ENCODE results near the gene VPS26C.

Gene VPS26C

DNA sequence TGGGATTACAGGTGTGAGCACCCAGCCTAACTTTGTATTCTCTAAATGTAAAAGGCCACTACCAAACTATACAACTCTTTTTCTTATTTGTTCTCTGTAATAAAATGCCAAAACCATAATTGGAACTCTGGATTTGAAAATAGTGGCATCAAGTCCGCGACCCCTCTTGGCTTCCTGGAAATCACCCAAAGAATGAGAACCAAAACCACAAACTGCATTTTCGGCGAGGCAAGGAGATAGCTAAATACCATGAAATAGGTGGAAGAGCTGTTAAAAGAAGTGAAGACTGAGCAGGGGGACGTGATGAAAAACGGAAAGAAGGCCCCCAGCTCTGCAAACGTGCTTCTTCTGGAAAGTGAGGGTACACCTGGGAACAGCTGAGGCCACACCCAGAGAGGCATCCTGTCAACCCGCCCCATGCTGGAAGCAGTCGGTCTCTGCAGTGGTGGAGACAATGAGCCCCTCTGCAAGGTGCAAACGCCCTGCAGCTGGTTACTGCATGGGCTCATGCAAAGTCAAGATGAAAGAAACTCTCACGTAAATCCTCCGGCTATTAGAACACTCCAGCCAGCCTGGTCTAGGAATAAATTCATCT is 22.5 kb downstream of the VPS26C start:
- TF ChIP-seq GLIS3 (CRISPR knock-in tag; IDR thresholded peaks at IDR 0.05) (no peak), ESRRG (CRISPR knock-in tag; IDR thresholded peaks at IDR 0.05) (no peak), SNAI2 (CRISPR knock-in tag; IDR thresholded peaks at IDR 0.05) (no peak), TCF4 (CRISPR knock-in tag; IDR thresholded peaks at IDR 0.05; ENCODE audit: borderline replicate concordance) (no peak), ZNF8 (CRISPR knock-in tag; IDR thresholded peaks at IDR 0.05) (no peak), ZFP3 (CRISPR knock-in tag; IDR thresholded peaks at IDR 0.05) (no peak), ISL1 (CRISPR knock-in tag; IDR thresholded peaks at IDR 0.05) (no peak), ARNTL (CRISPR knock-in tag; IDR thresholded peaks at IDR 0.05; ENCODE audit: borderline replicate concordance, low read depth) (no peak), ZNF565 (CRISPR knock-in tag; conservative IDR thresholded peaks at IDR 0.05; ENCODE audit: low read depth) (no peak), CSDC2 (CRISPR knock-in tag; IDR thresholded peaks at IDR 0.05) (no peak), RARB (CRISPR knock-in tag; IDR thresholded peaks at IDR 0.05) (no peak), TOX (CRISPR knock-in tag; IDR thresholded peaks at IDR 0.05; ENCODE audit: borderline replicate concordance) (no peak), PPARA (CRISPR knock-in tag; IDR thresholded peaks at IDR 0.05; ENCODE audit: borderline replicate concordance) (no peak), ZC3H10 (CRISPR knock-in tag; IDR thresholded peaks at IDR 0.05) (no peak), ZFP30 (CRISPR knock-in tag; IDR thresholded peaks at IDR 0.05) (no peak)
- TF ChIP-seq, protein P1, sequence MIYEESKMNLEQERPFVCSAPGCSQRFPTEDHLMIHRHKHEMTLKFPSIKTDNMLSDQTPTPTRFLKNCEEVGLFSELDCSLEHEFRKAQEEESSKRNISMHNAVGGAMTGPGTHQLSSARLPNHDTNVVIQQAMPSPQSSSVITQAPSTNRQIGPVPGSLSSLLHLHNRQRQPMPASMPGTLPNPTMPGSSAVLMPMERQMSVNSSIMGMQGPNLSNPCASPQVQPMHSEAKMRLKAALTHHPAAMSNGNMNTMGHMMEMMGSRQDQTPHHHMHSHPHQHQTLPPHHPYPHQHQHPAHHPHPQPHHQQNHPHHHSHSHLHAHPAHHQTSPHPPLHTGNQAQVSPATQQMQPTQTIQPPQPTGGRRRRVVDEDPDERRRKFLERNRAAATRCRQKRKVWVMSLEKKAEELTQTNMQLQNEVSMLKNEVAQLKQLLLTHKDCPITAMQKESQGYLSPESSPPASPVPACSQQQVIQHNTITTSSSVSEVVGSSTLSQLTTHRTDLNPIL (CRISPR knock-in tag; IDR thresholded peaks at IDR 0.05; ENCODE audit: low read depth), result no peak
- TF ChIP-seq, protein P2, sequence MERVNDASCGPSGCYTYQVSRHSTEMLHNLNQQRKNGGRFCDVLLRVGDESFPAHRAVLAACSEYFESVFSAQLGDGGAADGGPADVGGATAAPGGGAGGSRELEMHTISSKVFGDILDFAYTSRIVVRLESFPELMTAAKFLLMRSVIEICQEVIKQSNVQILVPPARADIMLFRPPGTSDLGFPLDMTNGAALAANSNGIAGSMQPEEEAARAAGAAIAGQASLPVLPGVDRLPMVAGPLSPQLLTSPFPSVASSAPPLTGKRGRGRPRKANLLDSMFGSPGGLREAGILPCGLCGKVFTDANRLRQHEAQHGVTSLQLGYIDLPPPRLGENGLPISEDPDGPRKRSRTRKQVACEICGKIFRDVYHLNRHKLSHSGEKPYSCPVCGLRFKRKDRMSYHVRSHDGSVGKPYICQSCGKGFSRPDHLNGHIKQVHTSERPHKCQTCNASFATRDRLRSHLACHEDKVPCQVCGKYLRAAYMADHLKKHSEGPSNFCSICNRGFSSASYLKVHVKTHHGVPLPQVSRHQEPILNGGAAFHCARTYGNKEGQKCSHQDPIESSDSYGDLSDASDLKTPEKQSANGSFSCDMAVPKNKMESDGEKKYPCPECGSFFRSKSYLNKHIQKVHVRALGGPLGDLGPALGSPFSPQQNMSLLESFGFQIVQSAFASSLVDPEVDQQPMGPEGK (CRISPR knock-in tag; IDR thresholded peaks at IDR 0.05; ENCODE audit: borderline replicate concordance), result no peak
- ATAC-seq, result no peak; the same call in 2 of the 3 replicates

DNA sequence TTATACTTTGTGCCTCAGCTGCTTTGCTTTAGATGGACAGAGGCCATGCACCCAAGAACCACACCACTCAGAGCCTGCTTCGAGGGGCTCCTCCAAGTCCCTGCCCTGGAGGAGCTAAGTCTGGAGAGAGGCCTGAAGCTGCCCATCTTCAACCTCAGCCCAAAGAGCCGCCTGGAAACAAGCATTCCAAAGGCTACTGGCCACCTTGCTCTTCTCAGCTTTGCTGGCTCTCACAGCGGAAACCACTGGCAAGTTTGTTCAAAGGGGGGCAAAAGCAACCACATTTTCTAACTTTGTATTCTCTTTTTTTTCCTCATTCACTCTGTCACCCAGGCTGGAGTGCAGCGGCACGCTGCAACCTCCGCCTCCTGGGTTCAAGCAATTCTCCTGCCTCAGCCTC is 23.2 kb downstream of the VPS26C start:
- TF ChIP-seq PPARA (CRISPR knock-in tag; IDR thresholded peaks at IDR 0.05; ENCODE audit: borderline replicate concordance) (no peak), GLIS3 (CRISPR knock-in tag; IDR thresholded peaks at IDR 0.05) (no peak), ZNF70 (CRISPR knock-in tag; IDR thresholded peaks at IDR 0.05) (no peak), ARNTL (CRISPR knock-in tag; IDR thresholded peaks at IDR 0.05; ENCODE audit: borderline replicate concordance, low read depth) (no peak), ESRRG (CRISPR knock-in tag; IDR thresholded peaks at IDR 0.05) (no peak), ZNF565 (CRISPR knock-in tag; conservative IDR thresholded peaks at IDR 0.05; ENCODE audit: low read depth) (no peak), SNAI2 (CRISPR knock-in tag; IDR thresholded peaks at IDR 0.05) (no peak)
- TF ChIP-seq, protein P3, sequence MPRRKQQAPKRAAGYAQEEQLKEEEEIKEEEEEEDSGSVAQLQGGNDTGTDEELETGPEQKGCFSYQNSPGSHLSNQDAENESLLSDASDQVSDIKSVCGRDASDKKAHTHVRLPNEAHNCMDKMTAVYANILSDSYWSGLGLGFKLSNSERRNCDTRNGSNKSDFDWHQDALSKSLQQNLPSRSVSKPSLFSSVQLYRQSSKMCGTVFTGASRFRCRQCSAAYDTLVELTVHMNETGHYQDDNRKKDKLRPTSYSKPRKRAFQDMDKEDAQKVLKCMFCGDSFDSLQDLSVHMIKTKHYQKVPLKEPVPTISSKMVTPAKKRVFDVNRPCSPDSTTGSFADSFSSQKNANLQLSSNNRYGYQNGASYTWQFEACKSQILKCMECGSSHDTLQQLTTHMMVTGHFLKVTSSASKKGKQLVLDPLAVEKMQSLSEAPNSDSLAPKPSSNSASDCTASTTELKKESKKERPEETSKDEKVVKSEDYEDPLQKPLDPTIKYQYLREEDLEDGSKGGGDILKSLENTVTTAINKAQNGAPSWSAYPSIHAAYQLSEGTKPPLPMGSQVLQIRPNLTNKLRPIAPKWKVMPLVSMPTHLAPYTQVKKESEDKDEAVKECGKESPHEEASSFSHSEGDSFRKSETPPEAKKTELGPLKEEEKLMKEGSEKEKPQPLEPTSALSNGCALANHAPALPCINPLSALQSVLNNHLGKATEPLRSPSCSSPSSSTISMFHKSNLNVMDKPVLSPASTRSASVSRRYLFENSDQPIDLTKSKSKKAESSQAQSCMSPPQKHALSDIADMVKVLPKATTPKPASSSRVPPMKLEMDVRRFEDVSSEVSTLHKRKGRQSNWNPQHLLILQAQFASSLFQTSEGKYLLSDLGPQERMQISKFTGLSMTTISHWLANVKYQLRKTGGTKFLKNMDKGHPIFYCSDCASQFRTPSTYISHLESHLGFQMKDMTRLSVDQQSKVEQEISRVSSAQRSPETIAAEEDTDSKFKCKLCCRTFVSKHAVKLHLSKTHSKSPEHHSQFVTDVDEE (CRISPR knock-in tag; IDR thresholded peaks at IDR 0.05), result no peak
- TF ChIP-seq, protein P2 (CRISPR knock-in tag; IDR thresholded peaks at IDR 0.05; ENCODE audit: borderline replicate concordance), result no peak
- TF ChIP-seq, protein P4, sequence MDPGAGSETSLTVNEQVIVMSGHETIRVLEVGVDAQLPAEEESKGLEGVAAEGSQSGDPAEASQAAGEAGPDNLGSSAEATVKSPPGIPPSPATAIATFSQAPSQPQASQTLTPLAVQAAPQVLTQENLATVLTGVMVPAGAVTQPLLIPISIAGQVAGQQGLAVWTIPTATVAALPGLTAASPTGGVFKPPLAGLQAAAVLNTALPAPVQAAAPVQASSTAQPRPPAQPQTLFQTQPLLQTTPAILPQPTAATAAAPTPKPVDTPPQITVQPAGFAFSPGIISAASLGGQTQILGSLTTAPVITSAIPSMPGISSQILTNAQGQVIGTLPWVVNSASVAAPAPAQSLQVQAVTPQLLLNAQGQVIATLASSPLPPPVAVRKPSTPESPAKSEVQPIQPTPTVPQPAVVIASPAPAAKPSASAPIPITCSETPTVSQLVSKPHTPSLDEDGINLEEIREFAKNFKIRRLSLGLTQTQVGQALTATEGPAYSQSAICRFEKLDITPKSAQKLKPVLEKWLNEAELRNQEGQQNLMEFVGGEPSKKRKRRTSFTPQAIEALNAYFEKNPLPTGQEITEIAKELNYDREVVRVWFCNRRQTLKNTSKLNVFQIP (CRISPR knock-in tag; IDR thresholded peaks at IDR 0.05; ENCODE audit: borderline replicate concordance, low read depth), result no peak

DNA sequence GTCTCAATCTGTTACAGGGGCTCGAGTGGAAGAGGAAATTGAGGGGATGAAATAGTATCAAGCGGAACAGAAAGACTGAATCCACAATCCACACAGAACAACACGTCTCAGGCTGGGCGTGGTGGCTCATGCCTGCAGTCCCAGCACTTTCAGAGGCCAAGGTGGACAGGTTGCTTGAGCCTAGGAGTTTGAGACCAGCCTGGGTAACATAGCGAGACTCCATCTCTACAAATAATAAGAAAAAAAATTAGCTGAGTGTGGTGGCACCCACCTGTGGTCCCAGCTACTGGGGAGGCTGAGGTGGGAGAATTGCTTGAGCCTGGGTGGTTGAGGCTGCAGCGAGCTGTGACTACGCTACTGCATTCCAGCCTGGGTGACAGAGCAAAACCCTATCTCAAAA is 25.7 kb downstream of the VPS26C start:
- ATAC-seq, result no peak
- TF ChIP-seq, protein P2 (CRISPR knock-in tag; IDR thresholded peaks at IDR 0.05; ENCODE audit: borderline replicate concordance), result no peak
- TF ChIP-seq ZNF8 (CRISPR knock-in tag; IDR thresholded peaks at IDR 0.05), result no peak
- TF ChIP-seq SNAI2 (CRISPR knock-in tag; IDR thresholded peaks at IDR 0.05), result no peak
- TF ChIP-seq, protein P3 (CRISPR knock-in tag; IDR thresholded peaks at IDR 0.05), result no peak
- TF ChIP-seq, protein P4 (CRISPR knock-in tag; IDR thresholded peaks at IDR 0.05; ENCODE audit: borderline replicate concordance, low read depth), result no peak
- no peak for TF ChIP-seq RARB (CRISPR knock-in tag; IDR thresholded peaks at IDR 0.05)

More for the DNA sequence above, 23.2 kb downstream of the VPS26C start:
- no peak for ATAC-seq
